B cell (primary cell): ENCODE data around the gene SLC24A3. TPM values are rescaled to one million over a fixed set of nuclear protein-coding genes. Genes with fewer than 3 reads are reported as not detected.

Experiments
- ATAC-seq: fragments of 200-7000 bp; cut with Tn5 transposase; one replicate; pipeline ENCODE4 v1.10.0; 2021; ENCODE audit warnings: low read depth, mild to moderate bottlenecking, moderate number of reproducible peaks, moderate library complexity
- CTCF ChIA-PET: fragments of 350-600 bp; sonication (Branson Sonifier 250); formaldehyde crosslinking; loops from one replicate; lab custom pipeline; 2021; ENCODE audit warnings: antibody characterized with exemption, inconsistent platforms; lab: Charles Lee
- POLR2A ChIA-PET: fragments of 350-600 bp; sonication (Branson Sonifier 250); formaldehyde crosslinking; loops from one replicate; lab custom pipeline; 2021; ENCODE audit warnings: antibody characterized with exemption; lab: Charles Lee
- DNase-seq: peaks from one replicate; pipeline ENCODE4 v3.0.0; 2013
- H2AFZ ChIP-seq: 2 replicates; pipeline ENCODE4 v1.6.1; 2012; ENCODE audit warnings: mild to moderate bottlenecking, low read depth, low read length; ENCODE audit not compliant: insufficient read depth, poor library complexity, severe bottlenecking
- H3K27ac ChIP-seq, 2 donors: 1 replicate in 1 of 2; 2 replicates in 1 of 2; pipeline ENCODE4 v1.5.1; 2012 to 2013; ENCODE audit warnings: low read length in 2 of 2, mild to moderate bottlenecking in 2 of 2, moderate library complexity in 1 of 2
- H3K27me3 ChIP-seq, 4 experiments: fragments of 200-600 bp in 1 of 4; sonication (generic) in 1 of 4; replicated peaks in 1 of 4; 1 replicate in 2 of 4; 2 replicates in 2 of 4; pipeline versions ENCODE4 v1.6.1 to v1.7.0; 2013 to 2016; ENCODE audit warnings: low read length in 3 of 4, mild to moderate bottlenecking in 2 of 4, mixed read lengths in 1 of 4, moderate library complexity in 1 of 4; ENCODE audit not compliant: insufficient read depth in 4 of 4, control insufficient read depth in 3 of 4; ENCODE audit errors: control extremely low read depth in 1 of 4
- H3K36me3 ChIP-seq, 2 experiments: replicated peaks in 1 of 2; 1 replicate in 1 of 2; 2 replicates in 1 of 2; pipeline versions ENCODE4 v1.6.1 to v1.7.1; 2013; ENCODE audit warnings: low read length in 1 of 2; ENCODE audit not compliant: insufficient read depth in 2 of 2, control insufficient read depth in 1 of 2; ENCODE audit errors: control extremely low read depth in 1 of 2, extremely low read depth in 1 of 2
- H3K4me1 ChIP-seq, 2 donors: fragments of 200-600 bp in 1 of 2; sonication (generic) in 1 of 2; 1 replicate in 1 of 2; 2 replicates in 1 of 2; pipeline versions ENCODE4 v1.5.1 to v1.6.1; 2013 to 2017; ENCODE audit warnings: low read length in 2 of 2; ENCODE audit not compliant: control insufficient read depth in 2 of 2, insufficient read depth in 2 of 2
- H3K4me2 ChIP-seq: replicated peaks from 2 replicates; pipeline ENCODE3; 2012; ENCODE audit warnings: mild to moderate bottlenecking, low read depth, low read length; ENCODE audit not compliant: poor library complexity, severe bottlenecking
- H3K4me3 ChIP-seq, 5 experiments: fragments of 200-600 bp in 1 of 5; sonication (generic) in 1 of 5; 1 replicate in 3 of 5; 2 replicates in 2 of 5; pipeline versions ENCODE4 v1.5.1 to v1.7.0; 2011 to 2016; ENCODE audit warnings: low read length in 4 of 5, mild to moderate bottlenecking in 4 of 5, low read depth in 2 of 5, control low read depth in 1 of 5, moderate library complexity in 1 of 5; ENCODE audit not compliant: insufficient read depth in 1 of 5; ENCODE audit errors: control extremely low read depth in 1 of 5, extremely low read depth in 1 of 5
- H3K79me2 ChIP-seq: fragments of 200-600 bp; sonication (generic); one replicate; pipeline ENCODE4 v1.6.0; 2016; ENCODE audit warnings: low read length; ENCODE audit not compliant: control insufficient read depth, insufficient read depth
- H3K9ac ChIP-seq: fragments of 200-600 bp; sonication (generic); 2 replicates; pipeline ENCODE4 v1.6.1; 2017; ENCODE audit warnings: mild to moderate bottlenecking, low read length, moderate library complexity
- H3K9me3 ChIP-seq, 3 donors: one replicate each; pipeline versions ENCODE4 v1.6.1 to v1.7.1; 2013; ENCODE audit warnings: low read length in 2 of 3; ENCODE audit not compliant: control insufficient read depth in 2 of 3, insufficient read depth in 1 of 3; ENCODE audit errors: control extremely low read depth in 1 of 3
- H4K20me1 ChIP-seq: 2 replicates; pipeline ENCODE4 v1.6.0; 2012; ENCODE audit warnings: mild to moderate bottlenecking, low read length; ENCODE audit not compliant: insufficient read depth, control insufficient read depth, poor library complexity, severe bottlenecking
- H3K27ac Mint-ChIP-seq: one replicate; pipeline ENCODE4 v1.8.0; 2021; ENCODE audit warnings: mixed read lengths
- H3K27me3 Mint-ChIP-seq: one replicate; pipeline ENCODE4 v1.8.0; 2021; ENCODE audit warnings: mixed read lengths
- H3K4me1 Mint-ChIP-seq: one replicate; pipeline ENCODE4 v1.8.0; 2021; ENCODE audit warnings: mixed read lengths
- H3K4me3 Mint-ChIP-seq: one replicate; pipeline ENCODE4 v1.8.0; 2021; ENCODE audit warnings: mixed read lengths
- H3K9me3 Mint-ChIP-seq: one replicate; pipeline ENCODE4 v1.8.0; 2022; ENCODE audit warnings: mixed read lengths; ENCODE audit not compliant: insufficient read depth
- EZH2 ChIP-seq: IDR thresholded peaks from 2 replicates; pipeline ENCODE4 v1.6.1; 2012; ENCODE audit warnings: borderline replicate concordance, low read depth, mild to moderate bottlenecking, moderate library complexity, low read length; ENCODE audit not compliant: insufficient read depth, poor library complexity, severe bottlenecking
- WGBS: methylation state at CpG from one replicate; pipeline ENCODE4 v1.1.5; 2013; ENCODE audit warnings: missing lambda C conversion rate; ENCODE audit not compliant: insufficient coverage; 5-methylcytosine and 5-hydroxymethylcytosine counted together
- intact Hi-C: fragments of 100-400 bp; cut with micrococcal nuclease; formaldehyde crosslinking; loops from one replicate; pipeline ENCODE4 v1.10.0; 2022
- polyA plus RNA-seq: library from polyadenylated mRNA; depleted of rRNA; stranded (reverse); fragments of >200 nt; gene quantifications from 2 replicates; pipeline ENCODE4 v1.2.3, GENCODE V29; 2012
- total RNA-seq, 2 donors: library from RNA; stranded (reverse); fragments of 120-200 nt in 1 of 2; gene quantifications; 1 replicate in 1 of 2; 2 replicates in 1 of 2; pipeline versions ENCODE4 v1.2.3 to v1.2.4, GENCODE V29; 2013 to 2022
- TF ChIP-seq, protein P1 (sequence below): fragments of 200-600 bp; IDR thresholded peaks from one replicate; pipeline ENCODE4 v1.8.0; 2022; ENCODE audit warnings: antibody characterized with exemption, mild to moderate bottlenecking

The SLC24A3 gene
- total and polyA plus RNA-seq, 2 donors (not counting 1 experiment from before 2014, with no cell fraction given): not detected

GRCh38 chr20:19446246-19446645, 233.8 kb downstream of the SLC24A3 start:
- H3K4me3 ChIP-seq: no peak overlapping the region
- DNase-seq (no peak), ATAC-seq (no peak)
- no peaks in the 10 kb centered on the region for H3K27me3 ChIP-seq
- H4K20me1 ChIP-seq: no peaks in the 10 kb centered on the region
- no peaks in the 10 kb centered on the region for H3K4me1 ChIP-seq
- intact Hi-C loops: no loop called here
- Mint-ChIP-seq H3K27ac (no peak overlapping the region), H3K27me3 (no peaks in the 10 kb centered on the region), H3K9me3 (peaks cover 11% of the 10 kb centered on the region), H3K4me1 (no peaks in the 10 kb centered on the region), H3K4me3 (no peak overlapping the region)
- CTCF ChIA-PET: no interaction called here
- no peak for TF ChIP-seq EZH2
- TF ChIP-seq, protein P1, sequence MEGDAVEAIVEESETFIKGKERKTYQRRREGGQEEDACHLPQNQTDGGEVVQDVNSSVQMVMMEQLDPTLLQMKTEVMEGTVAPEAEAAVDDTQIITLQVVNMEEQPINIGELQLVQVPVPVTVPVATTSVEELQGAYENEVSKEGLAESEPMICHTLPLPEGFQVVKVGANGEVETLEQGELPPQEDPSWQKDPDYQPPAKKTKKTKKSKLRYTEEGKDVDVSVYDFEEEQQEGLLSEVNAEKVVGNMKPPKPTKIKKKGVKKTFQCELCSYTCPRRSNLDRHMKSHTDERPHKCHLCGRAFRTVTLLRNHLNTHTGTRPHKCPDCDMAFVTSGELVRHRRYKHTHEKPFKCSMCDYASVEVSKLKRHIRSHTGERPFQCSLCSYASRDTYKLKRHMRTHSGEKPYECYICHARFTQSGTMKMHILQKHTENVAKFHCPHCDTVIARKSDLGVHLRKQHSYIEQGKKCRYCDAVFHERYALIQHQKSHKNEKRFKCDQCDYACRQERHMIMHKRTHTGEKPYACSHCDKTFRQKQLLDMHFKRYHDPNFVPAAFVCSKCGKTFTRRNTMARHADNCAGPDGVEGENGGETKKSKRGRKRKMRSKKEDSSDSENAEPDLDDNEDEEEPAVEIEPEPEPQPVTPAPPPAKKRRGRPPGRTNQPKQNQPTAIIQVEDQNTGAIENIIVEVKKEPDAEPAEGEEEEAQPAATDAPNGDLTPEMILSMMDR: no peak
- POLR2A ChIA-PET: no interaction called here
- H3K27ac ChIP-seq: no peak overlapping the region
- WGBS: 100% methylated on average over 2 of the region's 4 CpGs
- H3K9me3 ChIP-seq: peaks cover 0 to 3% (median 0%) of the 10 kb centered on the region in 3 donors
- no peaks in the 10 kb centered on the region for H3K36me3 ChIP-seq
- no peak overlapping the region for H3K4me2 ChIP-seq
- no peak overlapping the region for H2AFZ ChIP-seq
- no peak overlapping the region for H3K9ac ChIP-seq
- H3K79me2 ChIP-seq: no peaks in the 10 kb centered on the region

DNA sequence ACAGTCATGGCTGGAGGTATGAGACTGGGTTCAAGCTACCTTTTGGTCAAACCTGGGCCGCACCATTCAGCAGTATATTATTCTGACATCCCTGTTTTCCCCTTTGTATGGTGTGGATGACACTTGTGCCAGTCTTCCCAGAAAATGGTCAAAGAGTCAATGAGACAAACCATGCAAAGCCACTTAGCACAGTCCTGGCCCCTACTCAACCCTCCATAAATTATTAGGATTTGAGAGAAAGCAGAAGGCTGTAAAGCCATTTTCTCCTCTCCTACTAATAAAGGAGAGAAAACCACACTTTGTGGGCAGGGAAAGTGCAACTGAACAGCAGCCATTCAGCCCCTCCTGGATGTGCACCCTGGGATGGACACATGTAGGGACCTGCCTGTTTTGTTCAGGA, 236.2 kb downstream of the SLC24A3 start:
- Histone ChIP-seq H3K36me3 (no peaks in the 10 kb centered on the region), H3K9me3 (peaks cover 0 to 2% (median 0%) of the 10 kb centered on the region in 3 donors), H2AFZ (no peak overlapping the region), H3K4me1 (no peaks in the 10 kb centered on the region), H3K27me3 (peaks cover 0 to 3% (median 0%) of the 10 kb centered on the region in 4 experiments), H3K4me3 (no peak overlapping the region), H3K9ac (no peak overlapping the region), H4K20me1 (no peaks in the 10 kb centered on the region), H3K79me2 (no peaks in the 10 kb centered on the region), H3K27ac (no peak overlapping the region), H3K4me2 (no peak overlapping the region)
- DNase-seq (no peak), ATAC-seq (no peak)
- ChIA-PET POLR2A (no interaction called here), CTCF (no interaction called here)
- H3K4me3 Mint-ChIP-seq: no peak overlapping the region
- intact Hi-C loops: no loop called here
- WGBS: 100% methylated on average over 1 of the region's 1 CpG
- no peaks in the 10 kb centered on the region for H3K4me1 Mint-ChIP-seq
- TF ChIP-seq, protein P1: no peak
- TF ChIP-seq EZH2: no peak
- H3K9me3 Mint-ChIP-seq: peaks cover 8% of the 10 kb centered on the region
- H3K27me3 Mint-ChIP-seq: no peaks in the 10 kb centered on the region
- H3K27ac Mint-ChIP-seq: no peak overlapping the region
